ENCODE measurements around the gene MAGI1. TPM values are rescaled to one million over a fixed set of nuclear protein-coding genes. Genes with fewer than 3 reads are reported as not detected.
"Not testable (repeated sequence)": the region's sequence is repeated elsewhere in the genome, so short reads cannot be mapped to it uniquely, and the experiment has no call there.

Gene MAGI1
- total RNA-seq, 1 experiment from 2014 or later = 0.77 TPM

GRCh38 chr3:65748326-65748725, 290.4 kb downstream of the MAGI1 start:
- in situ Hi-C loops (cut with HindIII; ENCODE audit: low pct_unique_long_range_greater_than_20kb, low sequenced_read_pairs) = no loop called here
- no peak for DNase-seq (ENCODE audit: low read depth, low spot score)

GRCh38 chr3:65746848-65747247, 291.9 kb downstream of the MAGI1 start:
- in situ Hi-C loops (cut with HindIII; ENCODE audit: low pct_unique_long_range_greater_than_20kb, low sequenced_read_pairs) = no loop called here

DNA sequence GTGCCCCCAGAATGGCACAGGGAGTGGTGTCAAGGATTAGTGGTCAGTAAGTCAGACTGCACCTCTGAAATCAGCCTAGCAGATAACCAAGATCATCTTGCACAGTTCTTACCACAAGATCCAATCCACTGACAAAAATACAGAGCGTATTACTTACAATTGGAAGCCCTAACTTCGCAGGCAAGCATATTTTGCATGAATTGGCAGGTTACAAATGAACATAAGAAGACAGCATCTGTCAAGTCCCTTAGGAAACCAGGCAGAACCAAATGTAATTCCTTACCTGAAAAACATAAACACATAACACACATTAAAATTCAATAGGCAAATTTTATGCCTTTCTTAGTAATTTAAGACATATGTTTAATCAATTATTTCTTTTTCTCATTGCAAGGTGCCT, 293.4 kb downstream of the MAGI1 start:
- in situ Hi-C loops (cut with HindIII; ENCODE audit: low pct_unique_long_range_greater_than_20kb, low sequenced_read_pairs) = no loop called here
- DNase-seq (ENCODE audit: low read depth, low spot score) = no peak

More at GRCh38 chr3:65746848-65747247, 291.9 kb downstream of the MAGI1 start:
- no peak for DNase-seq (ENCODE audit: low read depth, low spot score)

GRCh38 chr3:65742914-65743313, 295.8 kb downstream of the MAGI1 start:
- in situ Hi-C loops (cut with HindIII; ENCODE audit: low pct_unique_long_range_greater_than_20kb, low sequenced_read_pairs) = no loop called here
- DNase-seq (ENCODE audit: low read depth, low spot score) = no peak

- DNase-seq (ENCODE audit: low read depth, low spot score) = no peak
- in situ Hi-C loops (cut with HindIII; ENCODE audit: low pct_unique_long_range_greater_than_20kb, low sequenced_read_pairs) = no loop called here
Measured at GRCh38 chr3:65741540-65741939, 297.2 kb downstream of the MAGI1 start.

DNA sequence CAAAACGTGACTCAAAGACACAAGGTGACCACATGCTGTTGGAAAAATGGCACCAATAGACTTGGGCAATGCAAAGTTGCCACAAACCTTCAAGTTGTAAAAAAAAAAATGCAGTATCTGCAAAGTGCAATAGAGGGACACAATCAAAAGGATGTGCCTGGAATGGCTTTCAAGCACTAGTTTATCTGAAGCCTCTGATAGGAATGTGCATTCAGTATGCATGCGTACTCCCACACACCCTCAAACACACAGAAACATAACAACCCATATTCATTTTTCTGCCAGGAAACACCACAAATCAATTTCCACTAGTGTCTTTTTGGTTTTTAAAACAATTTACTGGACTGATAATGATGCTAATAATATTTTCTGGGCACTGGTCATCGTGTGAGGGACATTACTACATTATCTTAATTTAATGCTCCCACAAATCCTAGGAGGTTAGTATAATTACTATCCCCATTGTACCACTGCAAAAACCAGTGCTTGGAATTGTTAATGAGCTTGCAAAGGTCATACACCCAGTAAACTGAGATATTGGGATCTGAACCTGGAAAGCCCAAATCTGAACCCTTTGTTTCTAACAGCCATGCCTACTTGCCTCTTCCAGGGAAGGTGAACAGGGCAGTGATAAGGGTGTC, 298.7 kb downstream of the MAGI1 start:
- no peak for DNase-seq (ENCODE audit: low read depth, low spot score)
- in situ Hi-C loops (cut with HindIII; ENCODE audit: low pct_unique_long_range_greater_than_20kb, low sequenced_read_pairs) = no loop called here

DNA sequence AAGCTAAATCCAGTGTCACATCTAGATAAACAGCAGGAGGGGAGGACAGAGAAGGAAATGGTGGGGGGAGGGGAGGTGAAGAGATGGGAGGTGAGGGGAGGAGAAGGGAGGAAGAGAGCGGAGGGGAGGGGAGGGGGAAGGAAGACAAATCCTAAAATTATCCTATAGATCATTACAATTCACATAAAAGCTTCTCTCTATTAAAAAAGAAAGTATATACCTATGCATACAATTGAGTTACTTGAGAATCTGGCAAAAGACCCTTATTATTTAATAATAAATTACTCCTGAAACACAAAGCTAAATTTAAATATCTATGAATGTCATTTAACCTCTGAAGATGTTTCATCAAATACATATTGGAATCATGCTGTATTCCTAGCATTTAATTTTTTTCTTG, 303.9 kb downstream of the MAGI1 start:
- DNase-seq (ENCODE audit: low read depth, low spot score) = no peak
- in situ Hi-C loops (cut with HindIII; ENCODE audit: low pct_unique_long_range_greater_than_20kb, low sequenced_read_pairs) = no loop called here

- in situ Hi-C loops (cut with HindIII; ENCODE audit: low pct_unique_long_range_greater_than_20kb, low sequenced_read_pairs) = no loop called here
Measured at GRCh38 chr3:65734382-65734781, 304.3 kb downstream of the MAGI1 start.

GRCh38 chr3:65733459-65733858, 305.3 kb downstream of the MAGI1 start:
- DNase-seq (ENCODE audit: low read depth, low spot score) = no peak
- in situ Hi-C loops (cut with HindIII; ENCODE audit: low pct_unique_long_range_greater_than_20kb, low sequenced_read_pairs) = no loop called here

More at GRCh38 chr3:65734382-65734781, 304.3 kb downstream of the MAGI1 start:
- no peak for DNase-seq (ENCODE audit: low read depth, low spot score)

- in situ Hi-C loops (cut with HindIII; ENCODE audit: low pct_unique_long_range_greater_than_20kb, low sequenced_read_pairs) = no loop called here
- DNase-seq (ENCODE audit: low read depth, low spot score) = peak; percentile 69
Measured at GRCh38 chr3:65732051-65732935, 306.4 kb downstream of the MAGI1 start.

DNA sequence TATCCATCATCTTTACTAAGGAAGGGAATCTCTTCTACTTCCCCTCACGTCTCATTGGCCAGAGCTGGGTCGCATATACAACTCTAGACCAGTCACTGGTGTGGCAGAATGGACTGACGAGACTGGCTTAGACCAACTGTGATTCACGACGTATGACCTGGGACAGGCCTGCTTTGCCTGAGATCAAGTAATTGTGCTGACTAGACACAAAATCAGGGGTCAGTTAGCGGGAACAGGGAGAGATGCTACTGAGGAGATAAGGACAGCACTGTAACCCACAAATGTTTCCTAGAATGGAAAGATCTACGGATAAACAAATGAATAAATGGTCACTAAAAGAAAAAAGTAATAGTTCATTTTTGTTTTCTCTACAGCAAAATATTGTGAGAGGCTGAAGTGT, 308.3 kb downstream of the MAGI1 start:
- in situ Hi-C loops (cut with HindIII; ENCODE audit: low pct_unique_long_range_greater_than_20kb, low sequenced_read_pairs) = no loop called here
- DNase-seq (ENCODE audit: low read depth, low spot score) = no peak

GRCh38 chr3:65729973-65730372, 308.7 kb downstream of the MAGI1 start:
- no peak for DNase-seq (ENCODE audit: low read depth, low spot score)
- in situ Hi-C loops (cut with HindIII; ENCODE audit: low pct_unique_long_range_greater_than_20kb, low sequenced_read_pairs) = no loop called here

DNA sequence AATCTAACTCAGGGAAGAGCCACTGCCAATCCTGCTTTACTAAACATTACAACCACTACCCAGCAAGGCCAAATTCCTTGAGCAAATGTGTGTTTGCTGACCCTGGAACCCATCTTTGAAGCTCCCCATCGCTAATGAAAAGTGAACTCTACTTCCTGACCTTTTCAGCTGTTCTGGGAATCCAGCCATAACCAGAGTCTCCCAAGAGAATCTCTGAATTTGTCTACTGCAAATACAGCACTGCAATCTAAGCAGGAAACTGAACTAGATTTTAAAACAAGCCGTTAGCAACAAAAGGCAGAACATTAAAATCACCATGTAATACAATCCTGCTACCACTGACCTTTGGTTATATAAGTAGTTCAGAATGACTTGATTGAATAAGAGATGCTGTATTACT, 309.2 kb downstream of the MAGI1 start:
- in situ Hi-C loops (cut with HindIII; ENCODE audit: low pct_unique_long_range_greater_than_20kb, low sequenced_read_pairs) = no loop called here
- no peak for DNase-seq (ENCODE audit: low read depth, low spot score)

DNA sequence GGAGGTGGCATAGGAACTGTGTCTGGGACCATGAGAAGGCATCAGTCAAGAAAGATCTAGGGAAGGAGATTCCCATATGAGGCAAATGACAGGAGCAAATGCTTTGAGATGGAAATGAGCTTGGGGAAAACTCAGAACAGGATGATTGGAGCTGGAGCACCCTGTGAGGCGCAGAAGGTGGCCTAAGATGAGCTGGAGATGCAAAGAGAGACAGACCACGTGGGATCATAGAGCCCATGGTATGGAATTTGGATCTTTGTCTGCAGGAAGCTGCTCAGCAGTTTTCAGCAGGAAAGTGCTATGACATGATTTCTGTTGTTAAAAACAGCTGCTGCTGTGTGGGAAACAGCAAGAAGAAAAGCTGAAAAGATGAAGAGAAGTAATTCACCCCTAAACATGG, 310.6 kb downstream of the MAGI1 start:
- no peak for DNase-seq (ENCODE audit: low read depth, low spot score)
- in situ Hi-C loops (cut with HindIII; ENCODE audit: low pct_unique_long_range_greater_than_20kb, low sequenced_read_pairs) = no loop called here

DNA sequence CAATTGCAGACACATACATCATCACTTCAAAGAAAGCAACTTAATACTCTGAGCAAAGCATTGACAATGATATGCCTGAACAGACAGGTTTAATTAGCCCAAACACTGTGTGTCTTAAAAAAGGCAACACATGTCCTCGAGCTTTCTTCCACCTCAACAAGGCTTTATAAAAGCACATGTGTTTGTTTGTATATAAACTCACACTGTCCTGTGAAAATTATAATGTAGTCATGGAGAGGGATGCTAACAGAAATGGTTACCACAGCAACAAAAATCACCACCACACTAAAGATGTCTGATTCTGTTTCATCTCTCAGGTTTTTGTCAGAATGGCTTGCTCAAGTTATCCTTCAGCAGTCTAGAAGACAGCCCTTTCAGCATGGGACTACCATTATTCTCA, 314.7 kb downstream of the MAGI1 start:
- no peak for DNase-seq (ENCODE audit: low read depth, low spot score)
- in situ Hi-C loops (cut with HindIII; ENCODE audit: low pct_unique_long_range_greater_than_20kb, low sequenced_read_pairs) = no loop called here

DNA sequence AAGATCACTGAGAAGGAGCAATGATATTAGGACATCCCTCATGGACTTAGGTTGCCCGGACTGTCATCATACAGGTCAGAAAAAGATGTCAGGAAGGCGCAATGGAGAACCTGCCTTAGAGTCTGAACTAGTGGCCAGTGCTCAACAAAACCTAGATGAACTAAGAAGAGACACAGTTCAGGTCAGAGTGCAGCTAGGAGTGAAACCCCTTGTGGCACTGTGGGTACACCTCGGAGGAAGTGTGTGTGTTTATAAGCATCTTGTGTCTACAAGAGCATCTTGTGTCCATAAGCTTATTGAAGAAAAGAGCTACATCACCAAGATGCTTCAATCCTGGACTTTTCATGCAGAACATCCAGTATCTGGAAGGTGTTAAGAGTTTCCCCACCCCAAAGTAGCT, 315.7 kb downstream of the MAGI1 start:
- DNase-seq (ENCODE audit: low read depth, low spot score) = no peak
- in situ Hi-C loops (cut with HindIII; ENCODE audit: low pct_unique_long_range_greater_than_20kb, low sequenced_read_pairs) = no loop called here

- in situ Hi-C loops (cut with HindIII; ENCODE audit: low pct_unique_long_range_greater_than_20kb, low sequenced_read_pairs) = no loop called here
- no peak for DNase-seq (ENCODE audit: low read depth, low spot score)
Measured at GRCh38 chr3:65720989-65721737, 317.6 kb downstream of the MAGI1 start.

GRCh38 chr3:65719639-65720038, 319.1 kb downstream of the MAGI1 start:
- DNase-seq (ENCODE audit: low read depth, low spot score); in situ Hi-C loops (cut with HindIII; ENCODE audit: low pct_unique_long_range_greater_than_20kb, low sequenced_read_pairs): not testable (repeated sequence)
